ENCODE results near the gene SETD3. TPM values are rescaled to one million over a fixed set of nuclear protein-coding genes. Genes with fewer than 3 reads are reported as not detected.

The SETD3 gene
- total and polyA plus RNA-seq, 2 donors (not counting 1 experiment from before 2014, with no cell fraction given): 30.9 to 38.3 TPM

- H3K4me3 ChIP-seq (replicated peaks in 1 of 4; ENCODE audit: control extremely low read depth in 1 of 4, insufficient read depth in 1 of 4, low read depth in 3 of 4, low read length in 4 of 4): no peak overlapping the region
- no peaks in the 10 kb centered on the region for H3K79me2 ChIP-seq (ENCODE audit: control insufficient read depth, insufficient read depth, low read length)
- no peaks in the 10 kb centered on the region for H4K20me1 ChIP-seq (ENCODE audit: control insufficient read depth, extremely low read depth, insufficient read depth, low read length)
- DNase-seq (ENCODE audit: low read depth in 2 of 2): no peak
- no peak overlapping the region for H3K4me2 ChIP-seq (ENCODE audit: extremely low read depth, insufficient read depth, low read length)
- no peaks in the 10 kb centered on the region for H3K36me3 ChIP-seq (ENCODE audit: control insufficient read depth, insufficient read depth, low read length)
- TF ChIP-seq CTCF (conservative IDR thresholded peaks at IDR 0.05 in 1 of 2, IDR thresholded peaks at IDR 0.05 in 1 of 2; ENCODE audit: low read depth in 1 of 2, low read length in 2 of 2) (no peak), EZH2 (IDR thresholded peaks at IDR 0.05; ENCODE audit: low read length, missing control alignments) (no peak)
- no peak overlapping the region for H3K9ac ChIP-seq (ENCODE audit: insufficient read depth, low read length)
- H3K27ac ChIP-seq (ENCODE audit: insufficient read depth, low read length): no peak overlapping the region
- no peak overlapping the region for H2AFZ ChIP-seq (ENCODE audit: low read length)
- H3K4me1 ChIP-seq (ENCODE audit: control insufficient read depth, extremely low read depth, insufficient read depth, low read length): no peaks in the 10 kb centered on the region
- no peaks in the 10 kb centered on the region for H3K9me3 ChIP-seq (ENCODE audit: control insufficient read depth, insufficient read depth, low read depth, low read length)
- H3K27me3 ChIP-seq (ENCODE audit: control insufficient read depth, insufficient read depth, low read length): peaks cover 9% of the 10 kb centered on the region
Measured at GRCh38 chr14:99383472-99384449, 96.9 kb downstream of the SETD3 start.

- no peak overlapping the region for H3K27ac ChIP-seq (ENCODE audit: insufficient read depth, low read length)
- peak; percentile 48 to 66 for DNase-seq (ENCODE audit: low read depth in 2 of 2)
- TF ChIP-seq CTCF (conservative IDR thresholded peaks at IDR 0.05 in 1 of 2, IDR thresholded peaks at IDR 0.05 in 1 of 2; ENCODE audit: low read depth in 1 of 2, low read length in 2 of 2): no peak
- TF ChIP-seq EZH2 (IDR thresholded peaks at IDR 0.05; ENCODE audit: low read length, missing control alignments): no peak
- no peaks in the 10 kb centered on the region for H3K4me1 ChIP-seq (ENCODE audit: control insufficient read depth, extremely low read depth, insufficient read depth, low read length)
- no peak overlapping the region for H2AFZ ChIP-seq (ENCODE audit: low read length)
- H3K9me3 ChIP-seq (ENCODE audit: control insufficient read depth, insufficient read depth, low read depth, low read length): no peaks in the 10 kb centered on the region
- no peaks in the 10 kb centered on the region for H4K20me1 ChIP-seq (ENCODE audit: control insufficient read depth, extremely low read depth, insufficient read depth, low read length)
- no peak overlapping the region for H3K9ac ChIP-seq (ENCODE audit: insufficient read depth, low read length)
- no peak overlapping the region for H3K4me3 ChIP-seq (replicated peaks in 1 of 4; ENCODE audit: control extremely low read depth in 1 of 4, insufficient read depth in 1 of 4, low read depth in 3 of 4, low read length in 4 of 4)
- H3K27me3 ChIP-seq (ENCODE audit: control insufficient read depth, insufficient read depth, low read length): peaks cover 9% of the 10 kb centered on the region
- no peaks in the 10 kb centered on the region for H3K36me3 ChIP-seq (ENCODE audit: control insufficient read depth, insufficient read depth, low read length)
- H3K79me2 ChIP-seq (ENCODE audit: control insufficient read depth, insufficient read depth, low read length): no peaks in the 10 kb centered on the region
- H3K4me2 ChIP-seq (ENCODE audit: extremely low read depth, insufficient read depth, low read length): no peak overlapping the region
Measured at GRCh38 chr14:99382781-99383471, 97.7 kb downstream of the SETD3 start.

- Histone ChIP-seq H3K27me3 (ENCODE audit: control insufficient read depth, insufficient read depth, low read length) (peaks cover 9% of the 10 kb centered on the region), H3K9me3 (ENCODE audit: control insufficient read depth, insufficient read depth, low read depth, low read length) (no peaks in the 10 kb centered on the region), H3K79me2 (ENCODE audit: control insufficient read depth, insufficient read depth, low read length) (no peaks in the 10 kb centered on the region), H3K27ac (ENCODE audit: insufficient read depth, low read length) (no peak overlapping the region), H3K4me1 (ENCODE audit: control insufficient read depth, extremely low read depth, insufficient read depth, low read length) (no peaks in the 10 kb centered on the region), H3K4me3 (replicated peaks in 1 of 4; ENCODE audit: control extremely low read depth in 1 of 4, insufficient read depth in 1 of 4, low read depth in 3 of 4, low read length in 4 of 4) (no peak overlapping the region), H3K36me3 (ENCODE audit: control insufficient read depth, insufficient read depth, low read length) (no peaks in the 10 kb centered on the region), H2AFZ (ENCODE audit: low read length) (no peak overlapping the region), H3K9ac (ENCODE audit: insufficient read depth, low read length) (no peak overlapping the region), H3K4me2 (ENCODE audit: extremely low read depth, insufficient read depth, low read length) (no peak overlapping the region), H4K20me1 (ENCODE audit: control insufficient read depth, extremely low read depth, insufficient read depth, low read length) (no peaks in the 10 kb centered on the region)
- TF ChIP-seq EZH2 (IDR thresholded peaks at IDR 0.05; ENCODE audit: low read length, missing control alignments) (no peak), CTCF (conservative IDR thresholded peaks at IDR 0.05 in 1 of 2, IDR thresholded peaks at IDR 0.05 in 1 of 2; ENCODE audit: low read depth in 1 of 2, low read length in 2 of 2) (no peak)
- DNase-seq (ENCODE audit: low read depth in 2 of 2): no peak
Measured at GRCh38 chr14:99382071-99382470, 98.6 kb downstream of the SETD3 start.
